OCI-LY1 (cell line): ENCODE results near the gene ASRGL1.

Experiments
- H2AFZ ChIP-seq: fragments of 200-600 bp; sonication (generic), shearing (Covaris generic); 2 replicates; pipeline ENCODE4 v1.6.0; 2014; ENCODE audit warnings: antibody characterized with exemption, mild to moderate bottlenecking, low read length
- H3F3A ChIP-seq: fragments of 200-600 bp; sonication (generic), shearing (Covaris generic); 2 replicates; pipeline ENCODE4 v1.6.0; 2014; ENCODE audit warnings: mild to moderate bottlenecking, antibody characterized with exemption, low read length, moderate library complexity; ENCODE audit not compliant: insufficient read depth
- H3K27ac ChIP-seq: fragments of 200-600 bp; sonication (generic); 2 replicates; pipeline ENCODE4 v1.5.1; 2014; ENCODE audit warnings: low read length, mixed run types, mild to moderate bottlenecking, low read depth; ENCODE audit not compliant: poor library complexity, severe bottlenecking
- H3K27me3 ChIP-seq: fragments of 200-600 bp; sonication (generic); 2 replicates; pipeline ENCODE4 v1.6.0; 2014; ENCODE audit warnings: antibody characterized with exemption, mild to moderate bottlenecking, low read length, moderate library complexity; ENCODE audit not compliant: insufficient read depth
- H3K36me3 ChIP-seq: fragments of 200-600 bp; sonication (generic); 2 replicates; pipeline ENCODE4 v1.6.1; 2014; ENCODE audit warnings: mild to moderate bottlenecking, antibody characterized with exemption, low read length, moderate library complexity, mixed read lengths; ENCODE audit not compliant: insufficient read depth
- H3K4me1 ChIP-seq: fragments of 200-600 bp; sonication (generic); 2 replicates; pipeline ENCODE4 v1.5.1; 2014; ENCODE audit warnings: mild to moderate bottlenecking, low read length, moderate library complexity; ENCODE audit not compliant: insufficient read depth, severe bottlenecking
- H3K4me2 ChIP-seq: fragments of 200-600 bp; sonication (generic), shearing (Covaris generic); 2 replicates; pipeline ENCODE4 v1.6.1; 2014; ENCODE audit warnings: low read length
- H3K4me3 ChIP-seq: fragments of 200-600 bp; sonication (generic); 2 replicates; pipeline ENCODE4 v1.5.1; 2014; ENCODE audit warnings: low read length, low read depth, mild to moderate bottlenecking, mixed read lengths; ENCODE audit not compliant: poor library complexity, severe bottlenecking
- H3K79me2 ChIP-seq: fragments of 200-600 bp; shearing (Covaris generic); 2 replicates; pipeline ENCODE4 v1.6.1; 2016; ENCODE audit warnings: mixed run types, low read length, mixed read lengths; ENCODE audit not compliant: insufficient read depth
- H3K9ac ChIP-seq: fragments of 200-600 bp; sonication (generic), shearing (Covaris generic); 2 replicates; pipeline ENCODE4 v1.6.1; 2014; ENCODE audit warnings: mild to moderate bottlenecking, low read length, mixed read lengths
- H3K9me2 ChIP-seq: fragments of 200-600 bp; sonication (generic), shearing (Covaris generic); 2 replicates; pipeline ENCODE4 v1.6.1; 2014; ENCODE audit warnings: low read depth, mild to moderate bottlenecking, low read length, mixed read lengths
- H3K9me3 ChIP-seq: fragments of 200-600 bp; shearing (Covaris generic); 2 replicates; pipeline ENCODE4 v1.6.1; 2014; ENCODE audit warnings: low read length, mixed read lengths
- H4K20me1 ChIP-seq: fragments of 200-600 bp; sonication (generic), shearing (Covaris generic); 2 replicates; pipeline ENCODE4 v1.6.0; 2016; ENCODE audit warnings: mild to moderate bottlenecking, low read length; ENCODE audit not compliant: insufficient read depth
- CTCF ChIP-seq: fragments of 200-600 bp; sonication (generic), shearing (Covaris generic); IDR thresholded peaks from 2 replicates; pipeline ENCODE4 v1.5.1; 2017; ENCODE audit warnings: mild to moderate bottlenecking, antibody characterized with exemption, low read length, moderate library complexity, mixed read lengths
- EZH2 ChIP-seq: fragments of 200-600 bp; sonication (generic), shearing (Covaris generic); IDR thresholded peaks from 2 replicates; pipeline ENCODE4 v1.8.0; 2017; ENCODE audit warnings: borderline replicate concordance, mixed run types, mild to moderate bottlenecking, antibody characterized with exemption, low read length, moderate library complexity, mixed read lengths

ASRGL1 gene

GRCh38 chr11:62406034-62406433 lies 68.8 kb downstream of the ASRGL1 start:
- Histone ChIP-seq H3K9ac (no peak overlapping the region), H3K9me2 (no peaks in the 10 kb centered on the region), H3F3A (no peaks in the 10 kb centered on the region)

GRCh38 chr11:62409831-62410230 lies 72.6 kb downstream of the ASRGL1 start:
- no peaks in the 10 kb centered on the region for H3K79me2 ChIP-seq
- peaks cover 5% of the 10 kb centered on the region; the same call in 1 of the 2 replicates for H3K27me3 ChIP-seq
- no peak overlapping the region for H3K4me2 ChIP-seq
- H3K9ac ChIP-seq = no peak overlapping the region
- no peaks in the 10 kb centered on the region for H3K9me3 ChIP-seq
- no peaks in the 10 kb centered on the region for H3K4me1 ChIP-seq
- no peaks in the 10 kb centered on the region for H3K36me3 ChIP-seq
- TF ChIP-seq CTCF = no peak
- no peak for TF ChIP-seq EZH2
- no peak overlapping the region for H2AFZ ChIP-seq
- H3K27ac ChIP-seq = no peak overlapping the region
- no peaks in the 10 kb centered on the region for H3F3A ChIP-seq
- no peak overlapping the region for H3K4me3 ChIP-seq
- H3K9me2 ChIP-seq = no peaks in the 10 kb centered on the region
- no peaks in the 10 kb centered on the region for H4K20me1 ChIP-seq

More at GRCh38 chr11:62406034-62406433, 68.8 kb downstream of the ASRGL1 start:
- H3K9me3 ChIP-seq = no peaks in the 10 kb centered on the region
- no peak overlapping the region for H3K4me2 ChIP-seq
- no peak overlapping the region for H3K27ac ChIP-seq
- H3K27me3 ChIP-seq = no peaks in the 10 kb centered on the region; the same call in 1 of the 2 replicates
- no peaks in the 10 kb centered on the region for H3K4me1 ChIP-seq
- H3K79me2 ChIP-seq = no peaks in the 10 kb centered on the region
- TF ChIP-seq CTCF (no peak), EZH2 (no peak)
- no peaks in the 10 kb centered on the region for H4K20me1 ChIP-seq
- no peak overlapping the region for H2AFZ ChIP-seq
- no peak overlapping the region for H3K4me3 ChIP-seq
- H3K36me3 ChIP-seq = no peaks in the 10 kb centered on the region

- Histone ChIP-seq H3K79me2 (no peaks in the 10 kb centered on the region), H3K9me2 (no peaks in the 10 kb centered on the region), H3K4me1 (no peaks in the 10 kb centered on the region), H3K4me2 (no peak overlapping the region), H3K36me3 (no peaks in the 10 kb centered on the region), H3K9me3 (no peaks in the 10 kb centered on the region), H3K4me3 (no peak overlapping the region), H3K27ac (no peak overlapping the region), H3F3A (no peaks in the 10 kb centered on the region), H2AFZ (no peak overlapping the region), H4K20me1 (no peaks in the 10 kb centered on the region), H3K27me3 (0 out of 2 replicates have a peak, but pooled peaks cover 5% of the 10 kb centered on the region), H3K9ac (no peak overlapping the region)
- no peak for TF ChIP-seq EZH2
- TF ChIP-seq CTCF = no peak
Observed at GRCh38 chr11:62410972-62411371, 73.7 kb downstream of the ASRGL1 start.
